Measurements from ENCODE around the gene MAP3K5.

Gene MAP3K5

GRCh38 chr6:136655239-136656014, 136.8 kb downstream of the MAP3K5 start:
- no peak for TF ChIP-seq SNAI2 (CRISPR knock-in tag; IDR thresholded peaks at IDR 0.05)
- TF ChIP-seq PPARA (CRISPR knock-in tag; IDR thresholded peaks at IDR 0.05; ENCODE audit: borderline replicate concordance), result no peak
- no peak for TF ChIP-seq POU6F1 (CRISPR knock-in tag; IDR thresholded peaks at IDR 0.05; ENCODE audit: borderline replicate concordance, low read depth)
- TF ChIP-seq ZNF70 (CRISPR knock-in tag; IDR thresholded peaks at IDR 0.05), result no peak

GRCh38 chr6:136654086-136654485, 138.2 kb downstream of the MAP3K5 start:
- no peak for ATAC-seq

More at GRCh38 chr6:136655239-136656014, 136.8 kb downstream of the MAP3K5 start:
- ATAC-seq, result no peak

More at GRCh38 chr6:136654086-136654485, 138.2 kb downstream of the MAP3K5 start:
- TF ChIP-seq ZFP3 (CRISPR knock-in tag; IDR thresholded peaks at IDR 0.05) (no peak), ZFP30 (CRISPR knock-in tag; IDR thresholded peaks at IDR 0.05) (no peak), SNAI2 (CRISPR knock-in tag; IDR thresholded peaks at IDR 0.05) (no peak), CSDC2 (CRISPR knock-in tag; IDR thresholded peaks at IDR 0.05) (no peak), RARB (CRISPR knock-in tag; IDR thresholded peaks at IDR 0.05) (no peak), BACH2 (CRISPR knock-in tag; IDR thresholded peaks at IDR 0.05; ENCODE audit: borderline replicate concordance) (no peak), TOX (CRISPR knock-in tag; IDR thresholded peaks at IDR 0.05; ENCODE audit: borderline replicate concordance) (no peak), ZNF70 (CRISPR knock-in tag; IDR thresholded peaks at IDR 0.05) (no peak), POU6F1 (CRISPR knock-in tag; IDR thresholded peaks at IDR 0.05; ENCODE audit: borderline replicate concordance, low read depth) (no peak), ZNF8 (CRISPR knock-in tag; IDR thresholded peaks at IDR 0.05) (no peak), ISL1 (CRISPR knock-in tag; IDR thresholded peaks at IDR 0.05) (no peak), ARNTL (CRISPR knock-in tag; IDR thresholded peaks at IDR 0.05; ENCODE audit: borderline replicate concordance, low read depth) (no peak), GLIS3 (CRISPR knock-in tag; IDR thresholded peaks at IDR 0.05) (no peak), ZNF565 (CRISPR knock-in tag; conservative IDR thresholded peaks at IDR 0.05; ENCODE audit: low read depth) (no peak)
- TF ChIP-seq, protein P1, sequence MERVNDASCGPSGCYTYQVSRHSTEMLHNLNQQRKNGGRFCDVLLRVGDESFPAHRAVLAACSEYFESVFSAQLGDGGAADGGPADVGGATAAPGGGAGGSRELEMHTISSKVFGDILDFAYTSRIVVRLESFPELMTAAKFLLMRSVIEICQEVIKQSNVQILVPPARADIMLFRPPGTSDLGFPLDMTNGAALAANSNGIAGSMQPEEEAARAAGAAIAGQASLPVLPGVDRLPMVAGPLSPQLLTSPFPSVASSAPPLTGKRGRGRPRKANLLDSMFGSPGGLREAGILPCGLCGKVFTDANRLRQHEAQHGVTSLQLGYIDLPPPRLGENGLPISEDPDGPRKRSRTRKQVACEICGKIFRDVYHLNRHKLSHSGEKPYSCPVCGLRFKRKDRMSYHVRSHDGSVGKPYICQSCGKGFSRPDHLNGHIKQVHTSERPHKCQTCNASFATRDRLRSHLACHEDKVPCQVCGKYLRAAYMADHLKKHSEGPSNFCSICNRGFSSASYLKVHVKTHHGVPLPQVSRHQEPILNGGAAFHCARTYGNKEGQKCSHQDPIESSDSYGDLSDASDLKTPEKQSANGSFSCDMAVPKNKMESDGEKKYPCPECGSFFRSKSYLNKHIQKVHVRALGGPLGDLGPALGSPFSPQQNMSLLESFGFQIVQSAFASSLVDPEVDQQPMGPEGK (CRISPR knock-in tag; IDR thresholded peaks at IDR 0.05; ENCODE audit: borderline replicate concordance), result no peak
- TF ChIP-seq, protein P2, sequence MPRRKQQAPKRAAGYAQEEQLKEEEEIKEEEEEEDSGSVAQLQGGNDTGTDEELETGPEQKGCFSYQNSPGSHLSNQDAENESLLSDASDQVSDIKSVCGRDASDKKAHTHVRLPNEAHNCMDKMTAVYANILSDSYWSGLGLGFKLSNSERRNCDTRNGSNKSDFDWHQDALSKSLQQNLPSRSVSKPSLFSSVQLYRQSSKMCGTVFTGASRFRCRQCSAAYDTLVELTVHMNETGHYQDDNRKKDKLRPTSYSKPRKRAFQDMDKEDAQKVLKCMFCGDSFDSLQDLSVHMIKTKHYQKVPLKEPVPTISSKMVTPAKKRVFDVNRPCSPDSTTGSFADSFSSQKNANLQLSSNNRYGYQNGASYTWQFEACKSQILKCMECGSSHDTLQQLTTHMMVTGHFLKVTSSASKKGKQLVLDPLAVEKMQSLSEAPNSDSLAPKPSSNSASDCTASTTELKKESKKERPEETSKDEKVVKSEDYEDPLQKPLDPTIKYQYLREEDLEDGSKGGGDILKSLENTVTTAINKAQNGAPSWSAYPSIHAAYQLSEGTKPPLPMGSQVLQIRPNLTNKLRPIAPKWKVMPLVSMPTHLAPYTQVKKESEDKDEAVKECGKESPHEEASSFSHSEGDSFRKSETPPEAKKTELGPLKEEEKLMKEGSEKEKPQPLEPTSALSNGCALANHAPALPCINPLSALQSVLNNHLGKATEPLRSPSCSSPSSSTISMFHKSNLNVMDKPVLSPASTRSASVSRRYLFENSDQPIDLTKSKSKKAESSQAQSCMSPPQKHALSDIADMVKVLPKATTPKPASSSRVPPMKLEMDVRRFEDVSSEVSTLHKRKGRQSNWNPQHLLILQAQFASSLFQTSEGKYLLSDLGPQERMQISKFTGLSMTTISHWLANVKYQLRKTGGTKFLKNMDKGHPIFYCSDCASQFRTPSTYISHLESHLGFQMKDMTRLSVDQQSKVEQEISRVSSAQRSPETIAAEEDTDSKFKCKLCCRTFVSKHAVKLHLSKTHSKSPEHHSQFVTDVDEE (CRISPR knock-in tag; IDR thresholded peaks at IDR 0.05), result no peak
- TF ChIP-seq, protein P3, sequence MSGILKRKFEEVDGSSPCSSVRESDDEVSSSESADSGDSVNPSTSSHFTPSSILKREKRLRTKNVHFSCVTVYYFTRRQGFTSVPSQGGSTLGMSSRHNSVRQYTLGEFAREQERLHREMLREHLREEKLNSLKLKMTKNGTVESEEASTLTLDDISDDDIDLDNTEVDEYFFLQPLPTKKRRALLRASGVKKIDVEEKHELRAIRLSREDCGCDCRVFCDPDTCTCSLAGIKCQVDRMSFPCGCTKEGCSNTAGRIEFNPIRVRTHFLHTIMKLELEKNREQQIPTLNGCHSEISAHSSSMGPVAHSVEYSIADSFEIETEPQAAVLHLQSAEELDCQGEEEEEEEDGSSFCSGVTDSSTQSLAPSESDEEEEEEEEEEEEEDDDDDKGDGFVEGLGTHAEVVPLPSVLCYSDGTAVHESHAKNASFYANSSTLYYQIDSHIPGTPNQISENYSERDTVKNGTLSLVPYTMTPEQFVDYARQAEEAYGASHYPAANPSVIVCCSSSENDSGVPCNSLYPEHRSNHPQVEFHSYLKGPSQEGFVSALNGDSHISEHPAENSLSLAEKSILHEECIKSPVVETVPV (CRISPR knock-in tag; IDR thresholded peaks at IDR 0.05), result no peak
- TF ChIP-seq, protein P4, sequence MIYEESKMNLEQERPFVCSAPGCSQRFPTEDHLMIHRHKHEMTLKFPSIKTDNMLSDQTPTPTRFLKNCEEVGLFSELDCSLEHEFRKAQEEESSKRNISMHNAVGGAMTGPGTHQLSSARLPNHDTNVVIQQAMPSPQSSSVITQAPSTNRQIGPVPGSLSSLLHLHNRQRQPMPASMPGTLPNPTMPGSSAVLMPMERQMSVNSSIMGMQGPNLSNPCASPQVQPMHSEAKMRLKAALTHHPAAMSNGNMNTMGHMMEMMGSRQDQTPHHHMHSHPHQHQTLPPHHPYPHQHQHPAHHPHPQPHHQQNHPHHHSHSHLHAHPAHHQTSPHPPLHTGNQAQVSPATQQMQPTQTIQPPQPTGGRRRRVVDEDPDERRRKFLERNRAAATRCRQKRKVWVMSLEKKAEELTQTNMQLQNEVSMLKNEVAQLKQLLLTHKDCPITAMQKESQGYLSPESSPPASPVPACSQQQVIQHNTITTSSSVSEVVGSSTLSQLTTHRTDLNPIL (CRISPR knock-in tag; IDR thresholded peaks at IDR 0.05; ENCODE audit: low read depth), result no peak
